ENCODE data around the gene MAP3K19.
"Not testable (repeated sequence)": the region's sequence is repeated elsewhere in the genome, so short reads cannot be mapped to it uniquely, and the experiment has no call there.

MAP3K19 gene

DNA sequence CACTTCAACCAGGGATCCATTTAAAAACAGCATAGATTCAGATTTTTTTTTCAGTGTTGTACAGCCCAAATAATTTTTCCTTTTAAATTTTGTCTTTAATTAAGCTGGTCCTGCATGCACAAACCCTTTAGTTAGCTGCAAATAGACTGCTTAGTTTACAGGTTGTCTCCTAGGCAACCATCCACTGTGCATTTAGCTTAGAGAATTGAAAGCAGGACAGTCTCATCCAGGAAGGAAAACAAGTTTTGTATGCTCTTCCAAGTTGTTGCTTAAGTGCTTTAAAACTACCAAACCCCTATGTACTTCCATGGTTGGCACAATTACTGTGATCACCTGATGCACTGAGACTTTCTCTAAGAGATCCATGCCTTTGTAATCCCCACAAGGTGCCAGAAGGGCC, at the start of gene MAP3K19:
Gene MAP3K19 (minus strand): TSS at position 148 of the 400 bp plus-strand sequence. CDS start 22,800 bp downstream, outside the sequence.
- DNase-seq (ENCODE audit: extremely low read depth in 1 of 2, low read depth in 1 of 2) = no peak

DNA sequence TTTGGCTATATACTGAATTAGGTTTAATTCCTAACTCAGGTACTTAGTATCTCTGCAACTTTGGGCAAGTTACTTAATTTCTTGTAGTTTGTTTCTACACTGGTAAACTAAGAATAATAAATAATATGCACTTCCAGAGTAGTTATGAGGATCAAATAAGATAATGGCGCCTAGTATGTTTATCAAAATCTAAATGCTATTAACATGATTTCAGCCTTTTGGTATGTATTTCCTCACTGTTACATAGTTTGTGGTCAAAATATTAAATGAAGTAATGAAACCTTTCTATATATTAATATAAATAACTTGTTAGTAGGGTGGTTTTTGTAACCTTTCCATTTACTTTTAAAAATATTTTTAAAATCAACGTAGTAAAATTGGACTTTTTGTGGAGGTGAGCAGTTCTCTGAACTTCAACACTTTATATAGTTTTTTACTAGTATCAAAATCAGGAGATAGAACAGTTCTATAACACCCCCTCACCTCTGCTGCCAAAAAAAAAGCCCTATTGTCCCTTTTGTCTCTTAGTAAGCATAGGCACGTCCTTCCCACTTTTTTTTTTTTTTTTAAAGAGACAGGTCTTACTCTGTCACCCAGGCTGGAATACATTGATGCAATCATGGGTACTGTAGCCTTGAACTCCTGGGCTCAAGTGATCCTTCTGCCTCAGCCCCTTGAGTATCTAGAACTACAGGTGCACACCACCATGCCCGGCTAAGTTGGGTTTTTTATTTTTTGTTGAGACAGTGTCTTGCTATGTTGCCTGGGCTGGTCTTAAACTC, 49.6 kb upstream of the MAP3K19 start:
- DNase-seq (ENCODE audit: extremely low read depth in 1 of 2, low read depth in 1 of 2) = no peak

DNA sequence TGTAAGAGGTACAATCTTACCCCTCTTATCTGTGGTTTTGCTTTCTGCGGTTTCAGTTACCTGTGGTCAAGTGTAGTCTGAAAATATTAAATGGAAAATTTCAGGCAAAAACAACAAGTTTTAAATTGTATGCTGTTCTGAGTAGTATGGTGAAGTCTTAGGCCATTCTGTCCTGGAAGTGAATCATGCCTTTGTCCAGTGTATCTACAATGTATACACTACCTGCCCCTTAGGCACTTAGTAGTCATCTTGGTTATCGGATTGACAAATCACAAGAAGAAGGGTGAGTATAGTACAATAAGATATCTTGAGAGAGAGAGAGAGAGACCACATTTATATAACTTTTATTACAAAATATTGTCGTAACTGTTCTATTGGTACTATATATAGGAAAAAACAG, 48.3 kb upstream of the MAP3K19 start:
- no peak for DNase-seq (ENCODE audit: extremely low read depth in 1 of 2, low read depth in 1 of 2)

- DNase-seq (ENCODE audit: extremely low read depth in 1 of 2, low read depth in 1 of 2) = no peak
Observed at GRCh38 chr2:135094508-135094907, 47.3 kb upstream of the MAP3K19 start.

DNA sequence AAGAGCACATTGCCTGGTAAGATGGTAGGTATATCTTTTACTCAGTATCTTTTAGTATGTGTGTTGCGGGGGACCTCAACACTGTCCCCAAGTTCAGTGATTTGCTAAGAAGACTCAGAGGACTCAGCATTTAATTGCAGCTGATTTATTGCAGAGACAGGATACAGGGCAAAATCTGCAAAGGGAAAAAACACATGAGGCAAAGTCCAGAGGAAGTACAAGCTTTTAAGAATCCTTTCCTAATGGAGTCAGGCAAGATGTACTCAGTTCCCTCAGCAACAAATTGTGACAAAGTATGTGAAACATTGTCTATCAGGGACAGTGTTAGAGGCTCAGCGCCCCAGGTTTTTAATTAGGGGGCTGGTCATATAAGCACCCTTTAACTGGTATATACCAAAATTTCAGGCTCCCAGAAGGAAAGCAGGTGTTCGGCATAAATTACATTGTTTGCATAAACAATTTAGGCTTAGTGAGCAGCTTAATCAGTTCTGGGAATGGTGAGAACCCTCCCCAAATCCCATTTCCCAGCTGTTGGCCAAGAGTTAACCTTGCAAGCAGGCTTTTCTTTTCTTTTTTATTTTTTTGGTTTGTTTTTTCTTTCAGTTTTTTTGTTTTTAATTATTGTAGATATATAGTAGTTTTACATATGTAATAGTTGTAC, 46.6 kb upstream of the MAP3K19 start:
- DNase-seq (ENCODE audit: extremely low read depth in 1 of 2, low read depth in 1 of 2) = no peak

- DNase-seq (ENCODE audit: extremely low read depth in 1 of 2, low read depth in 1 of 2) = no peak
Observed at GRCh38 chr2:135093193-135093592, 45.9 kb upstream of the MAP3K19 start.

DNA sequence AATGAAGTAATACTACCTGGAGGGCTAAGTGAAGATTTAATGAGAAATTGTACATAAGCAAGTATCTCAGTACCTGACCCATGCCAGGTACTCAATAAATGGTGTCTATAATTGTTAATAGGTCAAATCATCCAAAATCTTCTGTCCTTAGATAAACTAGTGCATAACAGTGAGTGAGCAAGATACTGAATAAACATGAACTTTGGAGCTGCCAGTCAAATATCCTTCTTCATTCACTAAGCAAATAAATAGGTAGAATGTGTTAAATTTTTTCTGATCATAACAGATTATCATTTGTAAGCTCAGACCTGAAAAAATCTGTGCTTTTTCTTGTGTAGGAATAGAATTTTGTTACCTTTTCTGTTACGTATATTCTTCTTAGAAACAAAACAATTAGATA, 44.4 kb upstream of the MAP3K19 start:
- DNase-seq (ENCODE audit: extremely low read depth in 1 of 2, low read depth in 1 of 2) = no peak

DNA sequence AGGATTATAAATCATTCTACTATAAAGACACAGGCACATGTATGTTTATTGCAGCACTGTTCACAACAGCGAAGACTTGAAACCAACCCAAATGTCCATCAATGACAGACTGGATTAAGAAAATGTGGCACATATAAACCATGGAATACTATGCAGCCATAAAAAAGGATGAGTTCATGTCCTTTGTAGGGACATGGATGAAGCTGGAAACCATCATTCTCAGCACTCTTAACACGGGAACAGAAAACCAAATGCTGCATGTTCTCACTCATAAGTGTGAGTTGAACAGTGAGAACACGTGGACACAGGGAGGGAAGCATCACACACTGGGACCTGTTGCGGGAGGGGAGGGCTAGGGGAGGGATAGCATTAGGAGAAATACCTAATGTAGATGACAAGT, 42.4 kb upstream of the MAP3K19 start:
- not testable (repeated sequence) for DNase-seq (ENCODE audit: extremely low read depth in 1 of 2, low read depth in 1 of 2)

DNA sequence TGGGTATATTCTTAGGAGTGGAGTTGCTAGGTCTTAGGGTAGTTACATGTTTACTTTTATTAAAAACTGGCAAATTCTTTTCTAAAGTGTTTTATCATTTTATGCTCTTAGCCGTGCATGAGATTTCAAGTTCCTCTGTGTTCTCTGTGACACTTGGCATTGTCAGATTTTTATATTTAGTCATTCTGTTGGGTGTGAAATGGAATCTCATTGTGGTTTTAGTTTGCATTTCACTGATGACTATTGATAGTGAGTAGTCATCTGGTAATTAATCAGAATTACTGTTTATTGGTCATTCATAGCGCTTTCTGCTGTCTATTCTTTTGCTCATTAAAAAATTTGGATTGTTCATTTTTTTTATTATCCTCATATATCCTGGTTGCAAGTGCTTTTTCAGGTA, 39.0 kb upstream of the MAP3K19 start:
- DNase-seq (ENCODE audit: extremely low read depth in 1 of 2, low read depth in 1 of 2) = no peak

DNA sequence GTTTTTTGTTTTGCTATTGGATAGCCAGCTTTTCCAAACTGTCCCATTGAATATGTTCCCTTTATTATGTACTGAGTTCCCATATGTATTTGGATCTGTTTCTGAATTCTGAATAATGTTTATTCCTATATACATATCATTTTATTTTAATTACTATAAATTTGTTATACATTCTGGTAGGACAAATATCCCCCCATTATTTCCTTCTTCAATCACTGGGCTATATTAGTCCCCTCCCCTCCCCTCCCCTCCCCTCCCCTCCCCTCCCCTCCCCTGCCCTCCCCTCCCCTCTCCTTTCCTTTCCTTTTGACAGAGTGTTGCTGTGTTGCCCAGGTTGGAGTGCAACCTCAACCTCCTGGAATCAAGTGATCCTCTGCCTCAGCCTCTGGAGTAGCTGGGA, 31.2 kb upstream of the MAP3K19 start:
- no peak for DNase-seq (ENCODE audit: extremely low read depth in 1 of 2, low read depth in 1 of 2)

DNA sequence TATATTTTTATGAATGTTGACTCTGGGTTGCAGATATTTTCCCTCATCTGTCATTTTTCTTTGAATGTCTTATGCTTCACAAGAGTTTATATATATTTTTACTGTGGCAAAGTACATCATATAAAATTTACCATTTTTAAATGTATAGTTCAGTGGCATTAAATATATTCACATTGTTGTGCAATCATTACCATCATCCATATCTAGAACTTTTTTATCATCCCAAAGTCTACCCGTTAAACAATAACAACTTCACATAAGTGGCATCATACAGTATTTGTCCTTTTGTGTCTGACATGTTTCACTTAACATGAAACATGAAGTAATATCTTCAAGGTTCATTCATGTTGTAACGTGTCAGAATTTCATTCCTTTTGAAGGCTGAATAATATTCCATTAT, 29.3 kb upstream of the MAP3K19 start:
- no peak for DNase-seq (ENCODE audit: extremely low read depth in 1 of 2, low read depth in 1 of 2)

- no peak for DNase-seq (ENCODE audit: extremely low read depth in 1 of 2, low read depth in 1 of 2)
Observed at GRCh38 chr2:135074216-135074615, 27.0 kb upstream of the MAP3K19 start.

GRCh38 chr2:135072125-135072997, 25.1 kb upstream of the MAP3K19 start:
- DNase-seq (ENCODE audit: extremely low read depth in 1 of 2, low read depth in 1 of 2) = no peak

GRCh38 chr2:135066710-135067109, 19.5 kb upstream of the MAP3K19 start:
- DNase-seq (ENCODE audit: extremely low read depth in 1 of 2, low read depth in 1 of 2) = no peak

DNA sequence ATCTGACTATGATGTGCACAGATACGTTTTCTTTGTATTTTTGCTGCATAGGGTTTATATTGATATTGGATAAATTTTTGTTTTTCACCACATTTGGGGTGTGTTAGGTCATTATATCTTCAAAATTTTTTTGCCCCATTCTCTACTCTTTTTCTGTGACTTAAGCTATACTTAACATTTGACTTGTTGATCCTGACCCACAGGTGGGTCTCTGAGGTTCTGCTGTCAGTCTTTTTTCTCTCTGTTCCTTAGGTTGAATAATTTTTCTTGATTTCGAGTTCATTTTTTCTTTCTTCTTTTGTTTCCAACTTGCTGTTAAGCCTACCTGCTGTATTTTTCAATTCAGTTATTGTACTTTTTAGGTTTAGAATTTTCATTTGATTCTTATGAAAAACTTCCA, 16.9 kb upstream of the MAP3K19 start:
- no peak for DNase-seq (ENCODE audit: extremely low read depth in 1 of 2, low read depth in 1 of 2)

DNA sequence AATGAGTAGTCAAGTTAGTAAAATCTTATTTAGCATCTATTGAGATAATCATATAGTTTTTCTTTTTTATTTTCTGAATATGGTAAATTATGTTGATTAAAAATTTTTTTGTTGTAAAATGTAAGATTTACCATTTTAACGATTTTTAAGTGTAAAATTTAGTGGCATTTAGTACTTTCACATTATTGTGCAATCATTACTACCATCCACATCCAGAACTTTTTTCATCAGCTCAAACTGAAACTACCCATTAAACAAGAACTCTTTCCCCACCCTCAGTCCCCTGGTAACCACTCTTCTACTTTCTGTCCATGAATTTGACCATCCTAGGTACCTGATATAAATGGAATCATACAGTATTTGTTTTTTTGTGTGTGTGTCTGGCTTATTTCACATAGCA, 16.0 kb upstream of the MAP3K19 start:
- DNase-seq (ENCODE audit: extremely low read depth in 1 of 2, low read depth in 1 of 2) = no peak

GRCh38 chr2:135059577-135059976, 12.3 kb upstream of the MAP3K19 start:
- no peak for DNase-seq (ENCODE audit: extremely low read depth in 1 of 2, low read depth in 1 of 2)

DNA sequence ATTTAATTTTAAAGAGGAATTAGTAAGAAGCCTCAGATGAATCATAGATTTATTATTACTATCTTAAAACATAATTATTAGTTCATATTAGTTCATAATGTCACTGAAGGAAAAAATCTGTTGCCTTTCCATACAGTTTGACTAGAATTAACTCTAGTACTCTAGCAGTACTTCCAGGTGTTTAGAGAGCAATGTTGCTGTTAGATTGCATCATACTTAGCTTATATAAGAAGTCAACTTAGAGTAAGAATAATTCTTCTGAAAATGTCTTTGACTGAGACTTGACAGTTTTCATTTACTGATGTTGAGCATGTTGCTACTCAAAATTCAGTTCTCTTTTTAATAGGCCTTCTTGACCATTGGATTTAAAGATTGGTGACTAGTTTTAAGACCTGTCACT, 9.5 kb upstream of the MAP3K19 start:
- no peak for DNase-seq (ENCODE audit: extremely low read depth in 1 of 2, low read depth in 1 of 2)

GRCh38 chr2:135055182-135055786, 8.0 kb upstream of the MAP3K19 start:
- no peak for DNase-seq (ENCODE audit: extremely low read depth in 1 of 2, low read depth in 1 of 2)

DNA sequence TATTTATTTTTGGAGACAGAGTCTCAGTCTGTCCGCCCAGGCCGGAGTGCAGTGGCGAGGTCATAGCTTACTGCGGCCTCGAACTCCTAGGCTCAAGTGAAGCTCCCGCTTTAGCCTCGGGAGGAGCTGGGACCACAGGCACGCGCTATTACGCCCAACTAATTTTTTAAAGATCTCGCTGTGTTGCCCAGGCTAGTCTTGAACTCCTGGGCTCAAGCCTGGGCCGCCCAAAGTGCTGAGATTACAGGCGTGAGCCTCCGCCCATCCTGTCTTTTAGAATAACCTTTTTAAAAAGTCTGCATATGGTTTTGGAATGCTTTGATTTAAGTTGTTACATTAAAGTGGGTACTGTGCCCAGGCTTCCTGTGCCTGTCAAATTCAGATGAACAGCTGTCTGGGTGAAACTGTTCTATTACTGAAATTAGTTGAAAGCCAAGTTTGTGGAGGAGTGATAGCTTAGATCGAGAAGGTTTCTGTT, 5.8 kb upstream of the MAP3K19 start:
- peak; percentile 3 to 12 for DNase-seq (ENCODE audit: extremely low read depth in 1 of 2, low read depth in 1 of 2)
